Lower leg skin (tissue), 4 donors: ENCODE data around the gene GALC. TPM values are rescaled to one million over a fixed set of nuclear protein-coding genes. Genes with fewer than 3 reads are reported as not detected.

ENCODE experiments used
- DNase-seq, 2 donors: peaks; one replicate each; pipeline ENCODE4 v3.0.0-alpha.2; 2019; ENCODE audit warnings: low spot score in 2 of 2
- H3K4me3 ChIP-seq: fragments of 200-600 bp; sonication (generic); 2 replicates; pipeline ENCODE4 v1.5.1; 2017; ENCODE audit warnings: mild to moderate bottlenecking, low read depth; ENCODE audit not compliant: poor library complexity, severe bottlenecking
- POLR2A ChIP-seq, 2 donors: fragments of 450-650 bp; IDR thresholded peaks; one replicate each; pipeline ENCODE4 v1.6.1; 2016 to 2017; ENCODE audit warnings: antibody characterized with exemption in 2 of 2, mild to moderate bottlenecking in 1 of 2, moderate library complexity in 1 of 2
- WGBS, 2 donors: methylation state at CpG; one replicate each; pipeline ENCODE4 v1.1.5; 2018; 5-methylcytosine and 5-hydroxymethylcytosine counted together
- intact Hi-C: fragments of 100-400 bp; cut with DNase I; formaldehyde crosslinking; loops from one replicate; pipeline ENCODE4 v1.15.0; 2023; ENCODE audit warnings: low total_unique reads
- total RNA-seq, 4 donors: library from RNA; depleted of rRNA; stranded (reverse); fragments of >200 nt; gene quantifications; one replicate each; pipeline ENCODE4 v1.1.0, GENCODE V29; 2016
- TF ChIP-seq, protein P1 (sequence below), 3 donors: fragments of 450-650 bp; IDR thresholded peaks; one replicate each; pipeline ENCODE4 v1.5.1; 2016; ENCODE audit warnings: antibody characterized with exemption in 3 of 3, mild to moderate bottlenecking in 3 of 3, moderate library complexity in 2 of 3

Gene GALC
- total RNA-seq, 4 donors from 2014 or later, result 10.7 to 31.2 (median 24.0) TPM

DNA sequence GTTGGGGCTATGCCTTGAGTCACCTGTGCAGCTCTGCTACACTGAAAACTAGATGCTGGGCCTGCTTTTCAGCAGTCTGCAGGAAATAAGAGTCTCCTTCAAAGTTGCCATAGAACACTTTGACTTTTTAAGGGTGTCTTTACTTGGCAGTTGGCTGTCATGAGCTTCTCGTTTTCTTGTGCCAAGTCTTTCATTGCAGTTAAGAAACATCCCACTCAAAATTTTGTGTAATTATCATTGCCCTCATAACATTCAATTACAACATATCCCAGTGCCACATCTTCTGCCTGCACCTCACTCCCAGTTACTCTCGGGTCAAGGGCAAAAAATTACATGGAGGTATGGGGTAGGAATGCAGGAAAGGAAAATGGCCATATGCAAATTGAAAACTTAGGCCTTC lies 41.1 kb upstream of the GALC start:
- intact Hi-C loops, result no loop called here
- no peak for DNase-seq
- 52 to 59% methylated on average over 2 of the region's 2 CpGs for WGBS, 2 donors
- H3K4me3 ChIP-seq, result no peak overlapping the region
- no peak for TF ChIP-seq POLR2A (IDR thresholded peaks at IDR 0.05)
- TF ChIP-seq, protein P1, sequence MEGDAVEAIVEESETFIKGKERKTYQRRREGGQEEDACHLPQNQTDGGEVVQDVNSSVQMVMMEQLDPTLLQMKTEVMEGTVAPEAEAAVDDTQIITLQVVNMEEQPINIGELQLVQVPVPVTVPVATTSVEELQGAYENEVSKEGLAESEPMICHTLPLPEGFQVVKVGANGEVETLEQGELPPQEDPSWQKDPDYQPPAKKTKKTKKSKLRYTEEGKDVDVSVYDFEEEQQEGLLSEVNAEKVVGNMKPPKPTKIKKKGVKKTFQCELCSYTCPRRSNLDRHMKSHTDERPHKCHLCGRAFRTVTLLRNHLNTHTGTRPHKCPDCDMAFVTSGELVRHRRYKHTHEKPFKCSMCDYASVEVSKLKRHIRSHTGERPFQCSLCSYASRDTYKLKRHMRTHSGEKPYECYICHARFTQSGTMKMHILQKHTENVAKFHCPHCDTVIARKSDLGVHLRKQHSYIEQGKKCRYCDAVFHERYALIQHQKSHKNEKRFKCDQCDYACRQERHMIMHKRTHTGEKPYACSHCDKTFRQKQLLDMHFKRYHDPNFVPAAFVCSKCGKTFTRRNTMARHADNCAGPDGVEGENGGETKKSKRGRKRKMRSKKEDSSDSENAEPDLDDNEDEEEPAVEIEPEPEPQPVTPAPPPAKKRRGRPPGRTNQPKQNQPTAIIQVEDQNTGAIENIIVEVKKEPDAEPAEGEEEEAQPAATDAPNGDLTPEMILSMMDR (IDR thresholded peaks at IDR 0.05), result no peak

DNA sequence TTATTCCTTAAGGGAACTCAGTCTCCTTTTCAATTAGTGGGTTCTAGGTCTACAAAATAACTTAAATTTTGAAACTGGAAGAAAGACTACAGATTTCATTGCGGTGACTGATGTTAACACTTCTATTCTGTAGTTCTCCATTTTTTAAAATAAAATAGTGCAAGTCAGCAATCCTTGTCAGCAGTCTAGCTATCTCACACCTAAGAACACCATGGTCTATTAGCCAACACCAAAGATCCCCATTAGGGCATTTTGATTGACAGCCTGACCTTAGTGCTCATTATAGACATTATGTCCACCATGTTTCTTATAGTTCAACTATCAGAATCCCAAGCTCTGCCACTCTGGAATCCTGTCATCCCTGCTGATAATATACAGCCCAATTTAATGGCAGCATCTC lies 39.4 kb upstream of the GALC start:
- 90 to 100% methylated on average over 1 of the region's 1 CpG for WGBS, 2 donors
- no peak overlapping the region for H3K4me3 ChIP-seq
- intact Hi-C loops, result no loop called here
- TF ChIP-seq POLR2A (IDR thresholded peaks at IDR 0.05), result no peak
- TF ChIP-seq, protein P1 (IDR thresholded peaks at IDR 0.05), result no peak
- no peak for DNase-seq

DNA sequence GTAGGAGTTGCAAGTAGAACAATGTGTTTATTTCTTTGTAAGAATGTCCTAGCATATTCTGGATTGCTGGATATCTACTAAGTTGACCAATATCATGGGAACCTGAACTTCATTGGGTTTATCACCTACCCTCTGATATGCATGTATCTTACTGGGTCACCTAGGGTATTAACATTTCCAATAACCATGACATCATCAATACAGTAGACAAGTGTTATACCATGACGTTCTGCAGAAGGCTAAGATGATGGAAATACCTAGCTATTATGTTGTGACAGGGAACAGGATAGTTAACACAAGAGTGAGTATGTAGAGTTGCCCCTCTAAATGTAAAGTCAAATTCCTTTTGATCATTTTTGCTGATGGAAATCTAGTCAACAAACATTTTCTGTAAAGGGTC lies 37.9 kb upstream of the GALC start:
- 68 to 72% methylated on average over 1 of the region's 1 CpG for WGBS, 2 donors
- no peak overlapping the region for H3K4me3 ChIP-seq
- no peak for DNase-seq
- no peak for TF ChIP-seq POLR2A (IDR thresholded peaks at IDR 0.05)
- TF ChIP-seq, protein P1 (IDR thresholded peaks at IDR 0.05), result no peak
- intact Hi-C loops, result no loop called here

DNA sequence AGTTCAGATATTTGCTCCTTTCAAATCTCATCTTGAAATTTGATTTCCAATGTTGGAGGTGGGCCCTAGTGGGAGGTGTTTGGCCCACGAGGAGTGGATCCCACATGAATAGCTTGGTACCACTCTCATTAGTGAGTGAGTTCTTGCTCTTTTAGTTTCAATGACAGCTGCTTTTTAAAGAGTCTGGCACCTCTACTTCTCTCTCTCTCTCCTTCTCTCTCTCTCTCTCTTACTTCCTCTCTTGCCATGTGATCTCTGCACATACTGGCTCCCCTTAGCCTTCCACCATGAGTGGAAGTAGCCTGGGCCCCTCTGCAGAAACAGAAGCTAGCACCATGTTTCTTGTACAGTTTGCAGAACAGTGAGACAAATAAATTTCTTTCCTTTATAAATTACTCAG lies 37.1 kb upstream of the GALC start:
- H3K4me3 ChIP-seq, result no peak overlapping the region
- intact Hi-C loops, result no loop called here
- DNase-seq, result peak in 1 of 2 donors; percentile 12
- TF ChIP-seq, protein P1 (IDR thresholded peaks at IDR 0.05), result no peak
- no peak for TF ChIP-seq POLR2A (IDR thresholded peaks at IDR 0.05)
- 32 to 36% methylated on average over 1 of the region's 1 CpG for WGBS, 2 donors

DNA sequence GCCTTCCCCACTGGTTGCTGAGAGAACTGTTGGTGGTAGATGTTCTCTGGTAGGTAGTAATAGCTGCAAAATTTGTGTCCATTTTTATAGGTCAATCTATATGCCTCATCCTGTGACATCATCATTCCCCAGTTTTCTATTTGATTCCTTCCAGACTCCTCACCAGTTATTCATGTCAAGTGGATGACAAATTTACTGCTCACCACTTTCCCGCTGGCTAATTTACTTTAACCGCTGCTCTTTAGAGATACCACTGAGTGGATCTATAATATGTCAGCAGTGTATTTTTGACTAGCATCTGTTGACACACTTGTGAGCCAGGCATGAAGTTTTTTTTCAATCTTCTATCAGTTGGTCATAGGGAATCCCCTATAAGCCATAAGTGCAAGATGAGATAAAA lies 36.5 kb upstream of the GALC start:
- TF ChIP-seq, protein P1 (IDR thresholded peaks at IDR 0.05), result no peak
- no peak for TF ChIP-seq POLR2A (IDR thresholded peaks at IDR 0.05)
- intact Hi-C loops, result no loop called here
- no peak overlapping the region for H3K4me3 ChIP-seq
- 90% methylated on average over 2 of the region's 2 CpGs for WGBS, 2 donors
- no peak for DNase-seq

DNA sequence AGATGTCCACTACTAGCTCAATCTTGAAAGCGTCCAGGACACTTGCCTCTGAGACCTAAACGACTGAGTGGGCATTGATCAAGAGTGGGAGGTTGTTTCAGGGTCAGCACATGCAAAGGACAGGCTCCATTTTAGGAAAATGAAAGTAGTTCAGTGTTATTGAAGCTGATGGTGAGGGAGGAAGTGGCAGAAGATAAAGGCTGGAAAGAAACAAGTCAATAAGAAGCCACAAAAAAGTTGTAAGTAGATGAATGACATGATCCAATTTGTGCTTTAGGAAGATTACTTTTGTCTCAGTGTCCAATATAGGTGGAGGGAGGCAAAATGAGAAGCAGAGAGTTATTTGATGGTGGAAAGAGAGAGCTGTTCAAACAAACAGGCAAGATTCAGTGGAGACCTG lies 33.9 kb upstream of the GALC start:
- 63 to 64% methylated on average over 2 of the region's 2 CpGs for WGBS, 2 donors
- intact Hi-C loops, result no loop called here
- peak in 1 of 2 donors; percentile 18 for DNase-seq
- TF ChIP-seq, protein P1 (IDR thresholded peaks at IDR 0.05), result no peak
- no peak for TF ChIP-seq POLR2A (IDR thresholded peaks at IDR 0.05)
- H3K4me3 ChIP-seq, result no peak overlapping the region
